WTC11 (cell line): ENCODE data around the gene GJC3.

Source experiments
- CREB1 ChIP-seq: sonication (generic); formaldehyde crosslinking; IDR thresholded peaks from 2 replicates; pipeline ENCODE4 v1.8.0; 2023; ENCODE audit warnings: mild to moderate bottlenecking, missing genetic modification reagents
- CREM ChIP-seq: sonication (generic); formaldehyde crosslinking; IDR thresholded peaks from 2 replicates; pipeline ENCODE4 v1.8.1; 2022; ENCODE audit warnings: mild to moderate bottlenecking, missing genetic modification reagents, moderate library complexity
- NR2C2 ChIP-seq: sonication (generic); formaldehyde crosslinking; IDR thresholded peaks from 2 replicates; pipeline ENCODE4 v1.8.0; 2022; ENCODE audit warnings: mild to moderate bottlenecking, missing genetic modification reagents
- TF ChIP-seq, protein P1 (sequence below): fragments of 200-600 bp; IDR thresholded peaks from 2 replicates; pipeline ENCODE4 v1.8.0; 2022; ENCODE audit warnings: antibody characterized with exemption
- TF ChIP-seq, protein P2 (sequence below): sonication (generic); formaldehyde crosslinking; conservative IDR thresholded peaks from 2 replicates; pipeline ENCODE4 v1.8.1; 2023; ENCODE audit warnings: mild to moderate bottlenecking, low read depth, missing genetic modification reagents, moderate library complexity
- TF ChIP-seq, protein P3 (sequence below): sonication (generic); formaldehyde crosslinking; IDR thresholded peaks from 2 replicates; pipeline ENCODE4 v1.8.1; 2023; ENCODE audit warnings: mild to moderate bottlenecking, missing genetic modification reagents, moderate library complexity
- TF ChIP-seq, protein P4 (sequence below): sonication (generic); formaldehyde crosslinking; IDR thresholded peaks from 2 replicates; pipeline ENCODE4 v1.8.0; 2022; ENCODE audit warnings: mild to moderate bottlenecking, missing genetic modification reagents
- TF ChIP-seq, protein P5 (sequence below): fragments of 250-450 bp; sonication (Bioruptor Pico); IDR thresholded peaks from 2 replicates; pipeline ENCODE4 v1.8.0; 2021; ENCODE audit warnings: mild to moderate bottlenecking
- TF ChIP-seq, protein P6 (sequence below): sonication (generic); formaldehyde crosslinking; IDR thresholded peaks from 2 replicates; pipeline ENCODE4 v1.8.1; 2022; ENCODE audit warnings: mild to moderate bottlenecking, moderate library complexity, missing genetic modification reagents

DNA sequence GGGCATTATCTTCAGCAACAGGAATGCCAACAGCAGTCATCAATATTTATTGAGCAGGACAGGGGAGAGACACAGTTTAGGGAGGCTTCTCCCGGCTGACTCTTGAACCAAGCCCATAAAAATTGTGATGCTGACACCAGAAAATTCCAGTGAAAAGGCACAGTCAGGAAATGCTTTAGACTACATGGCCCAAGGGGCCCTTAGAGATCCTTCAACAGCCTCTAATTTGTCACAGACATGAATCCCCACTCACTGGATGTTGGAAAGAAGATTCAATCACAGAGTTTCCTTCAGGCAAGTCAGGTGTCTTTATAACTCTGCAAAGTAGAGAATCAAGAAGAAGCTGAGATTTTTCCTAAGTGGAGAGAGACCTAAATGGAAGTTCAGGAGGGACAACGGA, 1.2 kb downstream of the GJC3 start:
- TF ChIP-seq, protein P1, sequence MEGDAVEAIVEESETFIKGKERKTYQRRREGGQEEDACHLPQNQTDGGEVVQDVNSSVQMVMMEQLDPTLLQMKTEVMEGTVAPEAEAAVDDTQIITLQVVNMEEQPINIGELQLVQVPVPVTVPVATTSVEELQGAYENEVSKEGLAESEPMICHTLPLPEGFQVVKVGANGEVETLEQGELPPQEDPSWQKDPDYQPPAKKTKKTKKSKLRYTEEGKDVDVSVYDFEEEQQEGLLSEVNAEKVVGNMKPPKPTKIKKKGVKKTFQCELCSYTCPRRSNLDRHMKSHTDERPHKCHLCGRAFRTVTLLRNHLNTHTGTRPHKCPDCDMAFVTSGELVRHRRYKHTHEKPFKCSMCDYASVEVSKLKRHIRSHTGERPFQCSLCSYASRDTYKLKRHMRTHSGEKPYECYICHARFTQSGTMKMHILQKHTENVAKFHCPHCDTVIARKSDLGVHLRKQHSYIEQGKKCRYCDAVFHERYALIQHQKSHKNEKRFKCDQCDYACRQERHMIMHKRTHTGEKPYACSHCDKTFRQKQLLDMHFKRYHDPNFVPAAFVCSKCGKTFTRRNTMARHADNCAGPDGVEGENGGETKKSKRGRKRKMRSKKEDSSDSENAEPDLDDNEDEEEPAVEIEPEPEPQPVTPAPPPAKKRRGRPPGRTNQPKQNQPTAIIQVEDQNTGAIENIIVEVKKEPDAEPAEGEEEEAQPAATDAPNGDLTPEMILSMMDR, result no peak
- TF ChIP-seq CREB1 (CRISPR knock-in tag), result no peak
- TF ChIP-seq, protein P2, sequence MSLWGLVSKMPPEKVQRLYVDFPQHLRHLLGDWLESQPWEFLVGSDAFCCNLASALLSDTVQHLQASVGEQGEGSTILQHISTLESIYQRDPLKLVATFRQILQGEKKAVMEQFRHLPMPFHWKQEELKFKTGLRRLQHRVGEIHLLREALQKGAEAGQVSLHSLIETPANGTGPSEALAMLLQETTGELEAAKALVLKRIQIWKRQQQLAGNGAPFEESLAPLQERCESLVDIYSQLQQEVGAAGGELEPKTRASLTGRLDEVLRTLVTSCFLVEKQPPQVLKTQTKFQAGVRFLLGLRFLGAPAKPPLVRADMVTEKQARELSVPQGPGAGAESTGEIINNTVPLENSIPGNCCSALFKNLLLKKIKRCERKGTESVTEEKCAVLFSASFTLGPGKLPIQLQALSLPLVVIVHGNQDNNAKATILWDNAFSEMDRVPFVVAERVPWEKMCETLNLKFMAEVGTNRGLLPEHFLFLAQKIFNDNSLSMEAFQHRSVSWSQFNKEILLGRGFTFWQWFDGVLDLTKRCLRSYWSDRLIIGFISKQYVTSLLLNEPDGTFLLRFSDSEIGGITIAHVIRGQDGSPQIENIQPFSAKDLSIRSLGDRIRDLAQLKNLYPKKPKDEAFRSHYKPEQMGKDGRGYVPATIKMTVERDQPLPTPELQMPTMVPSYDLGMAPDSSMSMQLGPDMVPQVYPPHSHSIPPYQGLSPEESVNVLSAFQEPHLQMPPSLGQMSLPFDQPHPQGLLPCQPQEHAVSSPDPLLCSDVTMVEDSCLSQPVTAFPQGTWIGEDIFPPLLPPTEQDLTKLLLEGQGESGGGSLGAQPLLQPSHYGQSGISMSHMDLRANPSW (CRISPR knock-in tag), result no peak
- TF ChIP-seq, protein P3, sequence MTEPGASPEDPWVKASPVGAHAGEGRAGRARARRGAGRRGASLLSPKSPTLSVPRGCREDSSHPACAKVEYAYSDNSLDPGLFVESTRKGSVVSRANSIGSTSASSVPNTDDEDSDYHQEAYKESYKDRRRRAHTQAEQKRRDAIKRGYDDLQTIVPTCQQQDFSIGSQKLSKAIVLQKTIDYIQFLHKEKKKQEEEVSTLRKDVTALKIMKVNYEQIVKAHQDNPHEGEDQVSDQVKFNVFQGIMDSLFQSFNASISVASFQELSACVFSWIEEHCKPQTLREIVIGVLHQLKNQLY (CRISPR knock-in tag), result no peak
- TF ChIP-seq, protein P4, sequence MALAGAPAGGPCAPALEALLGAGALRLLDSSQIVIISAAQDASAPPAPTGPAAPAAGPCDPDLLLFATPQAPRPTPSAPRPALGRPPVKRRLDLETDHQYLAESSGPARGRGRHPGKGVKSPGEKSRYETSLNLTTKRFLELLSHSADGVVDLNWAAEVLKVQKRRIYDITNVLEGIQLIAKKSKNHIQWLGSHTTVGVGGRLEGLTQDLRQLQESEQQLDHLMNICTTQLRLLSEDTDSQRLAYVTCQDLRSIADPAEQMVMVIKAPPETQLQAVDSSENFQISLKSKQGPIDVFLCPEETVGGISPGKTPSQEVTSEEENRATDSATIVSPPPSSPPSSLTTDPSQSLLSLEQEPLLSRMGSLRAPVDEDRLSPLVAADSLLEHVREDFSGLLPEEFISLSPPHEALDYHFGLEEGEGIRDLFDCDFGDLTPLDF (CRISPR knock-in tag), result no peak
- TF ChIP-seq NR2C2 (CRISPR knock-in tag), result no peak
- TF ChIP-seq, protein P5, sequence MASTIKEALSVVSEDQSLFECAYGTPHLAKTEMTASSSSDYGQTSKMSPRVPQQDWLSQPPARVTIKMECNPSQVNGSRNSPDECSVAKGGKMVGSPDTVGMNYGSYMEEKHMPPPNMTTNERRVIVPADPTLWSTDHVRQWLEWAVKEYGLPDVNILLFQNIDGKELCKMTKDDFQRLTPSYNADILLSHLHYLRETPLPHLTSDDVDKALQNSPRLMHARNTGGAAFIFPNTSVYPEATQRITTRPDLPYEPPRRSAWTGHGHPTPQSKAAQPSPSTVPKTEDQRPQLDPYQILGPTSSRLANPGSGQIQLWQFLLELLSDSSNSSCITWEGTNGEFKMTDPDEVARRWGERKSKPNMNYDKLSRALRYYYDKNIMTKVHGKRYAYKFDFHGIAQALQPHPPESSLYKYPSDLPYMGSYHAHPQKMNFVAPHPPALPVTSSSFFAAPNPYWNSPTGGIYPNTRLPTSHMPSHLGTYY, result no peak
- TF ChIP-seq, protein P6, sequence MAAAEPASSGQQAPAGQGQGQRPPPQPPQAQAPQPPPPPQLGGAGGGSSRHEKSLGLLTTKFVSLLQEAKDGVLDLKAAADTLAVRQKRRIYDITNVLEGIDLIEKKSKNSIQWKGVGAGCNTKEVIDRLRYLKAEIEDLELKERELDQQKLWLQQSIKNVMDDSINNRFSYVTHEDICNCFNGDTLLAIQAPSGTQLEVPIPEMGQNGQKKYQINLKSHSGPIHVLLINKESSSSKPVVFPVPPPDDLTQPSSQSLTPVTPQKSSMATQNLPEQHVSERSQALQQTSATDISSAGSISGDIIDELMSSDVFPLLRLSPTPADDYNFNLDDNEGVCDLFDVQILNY (CRISPR knock-in tag), result no peak
- no peak for TF ChIP-seq CREM (CRISPR knock-in tag)
